RPMI7951 (cell line): ENCODE measurements around the gene DOCK10. TPM values are rescaled to one million over a fixed set of nuclear protein-coding genes. Genes with fewer than 3 reads are reported as not detected.

Source experiments
- DNase-seq: peaks from one replicate; pipeline ENCODE4 v3.0.0-alpha.2; 2012; ENCODE audit warnings: low read depth
- total RNA-seq: library from RNA; depleted of rRNA; stranded (reverse); fragments of >200 nt; shearing (Covaris generic); gene quantifications from 2 replicates; pipeline ENCODE4 v1.2.3, GENCODE V29; 2014

Gene DOCK10
- total RNA-seq, 1 experiment from 2014 or later, result 42.8 TPM

DNA sequence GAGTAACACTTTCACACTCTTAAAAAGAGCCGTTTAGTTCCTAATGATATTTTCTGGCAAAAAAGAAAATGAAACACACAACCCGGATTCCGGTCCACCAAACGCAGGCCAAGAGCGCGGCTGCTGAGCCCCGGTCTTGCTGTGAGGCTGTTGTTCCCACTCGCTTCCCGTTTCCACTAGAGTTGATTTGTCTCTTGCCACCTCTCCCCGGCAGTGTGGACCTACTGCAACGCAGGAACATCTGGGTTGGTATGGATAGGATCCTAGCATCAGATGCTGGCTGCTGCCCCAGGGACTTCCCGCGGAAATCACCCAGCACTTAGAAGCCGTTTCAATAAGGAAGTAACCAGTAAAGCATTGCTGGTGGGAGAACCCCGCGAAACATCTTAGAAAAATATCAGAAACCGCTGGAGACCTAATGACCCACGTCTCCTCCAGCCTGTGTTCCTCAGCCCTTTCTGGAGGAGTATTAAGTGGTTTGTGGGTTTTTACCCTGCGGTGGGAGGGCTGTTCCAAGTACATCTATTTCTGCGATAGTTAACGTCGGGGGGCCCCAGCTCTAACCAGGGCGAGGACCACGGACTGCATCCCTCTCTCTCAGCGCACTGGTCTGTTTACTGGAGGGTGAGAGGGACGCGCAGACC lies 939 bp downstream of the DOCK10 start:
- DNase-seq, result peak; percentile 80

DNA sequence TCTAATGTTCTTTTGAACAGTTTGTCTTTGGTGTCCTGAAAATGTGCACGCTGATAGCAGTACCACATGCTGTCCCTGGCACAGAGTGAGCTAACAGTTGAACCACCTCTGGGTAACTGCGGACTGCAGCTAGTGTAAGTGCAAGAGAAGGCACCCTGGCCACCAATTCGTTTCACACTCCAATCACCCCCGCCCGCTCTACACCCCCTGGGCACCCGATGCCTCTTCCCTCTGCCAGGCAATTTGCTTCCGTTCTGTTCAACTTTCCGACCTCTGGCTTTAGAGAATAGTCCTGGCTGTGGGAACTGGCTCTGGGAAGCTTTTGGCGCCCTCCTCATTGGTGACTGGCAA lies 1.4 kb downstream of the DOCK10 start:
- DNase-seq, result no peak

DNA sequence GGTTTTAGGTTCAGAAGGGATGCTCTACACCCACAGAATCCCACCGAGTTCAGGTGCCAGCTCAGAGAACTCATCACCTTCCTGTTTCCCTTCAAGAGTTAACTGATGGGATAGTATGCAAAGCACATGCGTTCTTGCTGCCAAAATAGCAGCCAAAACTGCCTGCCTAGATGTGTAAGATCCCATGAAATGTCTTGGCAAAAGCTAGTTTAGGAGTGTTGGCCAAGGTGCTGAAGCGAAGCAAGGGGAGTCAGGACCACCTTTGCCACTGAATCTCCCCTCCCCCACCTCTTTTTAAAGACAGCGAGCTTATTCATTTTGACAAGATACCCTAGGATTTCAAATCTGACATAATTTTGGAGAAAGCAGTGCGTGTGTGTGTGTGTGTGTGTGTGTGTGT lies 2.1 kb downstream of the DOCK10 start:
- DNase-seq, result peak; percentile 14

DNA sequence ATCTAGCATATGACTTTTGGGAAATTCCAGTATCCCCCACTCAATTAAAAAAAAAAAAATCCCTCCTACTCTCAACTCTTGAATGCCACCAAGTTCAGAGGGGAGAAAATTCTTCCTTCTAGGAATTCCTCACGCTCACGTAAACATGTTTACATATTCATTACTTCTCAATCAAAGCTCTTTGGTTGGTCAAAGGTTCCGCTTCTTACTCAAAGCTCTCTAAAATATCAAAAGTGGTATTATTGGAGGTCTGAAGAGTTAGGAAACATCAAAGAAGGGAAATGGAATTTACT lies 4.1 kb downstream of the DOCK10 start:
- DNase-seq, result no peak

DNA sequence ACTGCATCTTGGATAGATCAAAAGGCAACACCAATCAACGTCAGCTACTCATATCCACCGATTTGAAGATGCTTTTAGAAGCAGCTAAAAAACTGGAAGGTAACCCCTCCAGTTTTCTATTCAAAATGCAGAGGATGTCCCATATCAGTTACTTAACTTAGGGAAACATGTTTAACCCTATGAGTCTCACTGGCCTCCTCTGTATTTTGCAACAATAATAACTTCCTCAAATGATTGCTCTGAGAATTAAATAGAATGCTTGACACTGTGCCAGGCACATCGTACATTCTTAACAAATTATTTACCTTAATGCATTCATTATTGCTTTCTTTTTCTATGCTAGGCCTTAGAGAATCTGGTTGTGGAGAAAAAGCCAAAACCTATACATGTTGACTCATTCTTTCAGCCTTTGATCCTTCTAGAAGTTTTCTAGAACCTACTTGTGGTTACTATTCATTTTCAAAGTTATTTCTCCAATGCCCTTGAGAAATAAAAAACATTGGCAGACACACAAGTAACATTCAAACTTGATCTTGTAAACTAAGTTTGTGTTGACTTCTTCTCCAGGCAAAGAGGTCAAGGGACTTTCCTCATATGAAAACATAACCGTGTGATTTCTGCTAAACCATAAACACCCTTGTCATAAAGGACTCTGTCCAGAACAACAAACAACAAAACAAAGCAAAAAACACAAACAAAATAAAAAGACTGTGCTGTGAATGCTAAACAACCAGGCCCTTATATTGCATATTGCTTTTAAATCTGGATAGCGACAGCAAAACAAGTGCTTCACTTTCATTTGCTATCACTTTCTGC lies 4.6 kb downstream of the DOCK10 start:
- DNase-seq, result peak; percentile 66

DNA sequence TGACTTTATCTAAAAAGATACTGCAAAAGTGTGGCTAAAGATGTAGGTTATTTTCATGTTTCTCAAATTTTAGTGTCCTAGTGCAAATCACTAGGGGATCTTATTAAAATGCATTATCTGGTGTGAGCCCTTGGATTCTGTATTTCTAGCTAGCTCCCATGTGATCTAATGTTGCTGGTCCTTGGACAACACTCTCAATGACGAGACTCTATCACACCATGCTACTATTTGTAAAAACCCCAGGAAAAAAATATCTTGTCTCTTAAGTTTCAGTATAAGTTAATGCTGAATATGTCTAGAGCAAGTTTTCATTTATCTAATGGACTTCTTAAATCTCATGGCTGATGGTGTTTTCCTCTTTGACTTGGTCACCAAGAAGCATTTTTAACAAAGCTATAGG lies 5.8 kb downstream of the DOCK10 start:
- DNase-seq, result no peak

DNA sequence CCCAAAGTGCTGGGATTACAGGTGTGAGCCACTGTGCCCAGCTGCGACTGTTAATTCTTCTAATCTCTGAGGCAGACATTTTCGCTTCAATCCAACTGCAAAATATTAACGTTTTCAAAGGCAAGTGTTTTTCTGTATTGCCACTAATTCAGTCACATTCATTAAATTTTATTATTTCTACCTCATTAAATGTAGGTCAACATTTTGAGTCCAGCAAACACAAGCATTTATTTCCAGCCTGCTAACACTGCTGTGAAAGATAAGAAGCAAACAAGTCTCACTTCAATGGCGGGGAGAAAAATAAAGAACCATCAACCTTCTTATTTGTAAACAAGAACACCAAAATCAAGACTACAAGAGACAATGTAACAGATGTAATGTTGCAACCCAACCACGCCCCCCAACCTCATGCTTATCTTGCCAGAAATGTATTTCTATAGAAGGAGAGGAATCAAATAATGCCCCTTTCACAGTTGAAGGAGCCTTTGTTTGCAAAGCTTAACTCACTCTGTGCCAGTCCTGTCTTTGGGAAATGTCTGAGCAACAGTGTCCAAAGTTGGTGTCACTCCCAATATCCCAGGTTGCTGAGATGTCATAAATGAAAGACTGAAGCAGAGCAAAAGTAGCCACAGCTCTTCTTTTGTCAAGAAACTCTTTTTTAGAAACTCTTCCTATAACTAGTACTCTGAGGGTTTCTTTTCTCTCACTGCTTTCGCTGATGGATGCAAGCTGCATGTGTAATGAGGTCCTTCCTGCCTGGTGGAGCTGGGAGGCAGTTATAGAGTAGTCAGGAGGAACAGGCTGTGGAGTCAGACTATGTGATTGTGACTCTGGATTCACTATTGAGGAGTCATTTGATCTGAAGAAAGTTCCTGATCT lies 8.6 kb downstream of the DOCK10 start:
- DNase-seq, result no peak

DNA sequence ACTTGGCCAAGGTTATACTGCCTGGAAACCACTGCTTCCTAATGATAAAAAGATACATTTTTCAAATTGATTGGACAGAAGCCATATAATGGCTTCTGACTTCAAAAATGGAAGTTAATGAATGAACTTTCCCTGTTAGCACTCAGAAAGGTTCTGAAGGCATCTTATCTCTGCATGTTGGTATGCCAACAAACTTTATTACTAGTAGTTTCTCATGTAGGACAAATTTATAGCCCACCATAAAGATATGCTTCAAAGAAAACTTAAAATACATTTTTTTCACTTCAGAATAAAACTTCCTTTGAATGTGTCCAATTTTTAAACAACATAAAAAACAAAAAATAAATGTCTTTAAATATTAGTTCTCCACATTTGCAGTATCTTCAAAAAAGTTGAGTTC lies 10.0 kb downstream of the DOCK10 start:
- no peak for DNase-seq

DNA sequence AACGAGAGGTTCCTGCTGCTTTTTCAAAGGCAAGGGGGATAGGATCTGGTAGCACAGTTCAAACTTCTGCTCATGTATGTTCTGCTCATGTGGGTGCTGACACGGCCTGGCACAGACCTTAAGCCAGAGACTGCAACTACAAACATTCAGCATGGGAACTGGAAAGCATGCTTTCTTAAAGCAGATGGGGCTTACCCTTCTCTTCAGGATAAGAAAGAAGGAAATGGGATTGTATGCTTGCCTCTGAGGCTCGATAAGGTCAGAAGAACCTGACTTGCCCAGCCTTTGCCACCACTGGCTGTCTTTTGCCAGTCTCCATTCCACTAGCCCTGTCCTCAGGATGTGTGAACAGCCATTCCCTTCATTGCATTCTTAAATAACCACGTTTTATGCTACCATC lies 10.7 kb downstream of the DOCK10 start:
- no peak for DNase-seq

DNA sequence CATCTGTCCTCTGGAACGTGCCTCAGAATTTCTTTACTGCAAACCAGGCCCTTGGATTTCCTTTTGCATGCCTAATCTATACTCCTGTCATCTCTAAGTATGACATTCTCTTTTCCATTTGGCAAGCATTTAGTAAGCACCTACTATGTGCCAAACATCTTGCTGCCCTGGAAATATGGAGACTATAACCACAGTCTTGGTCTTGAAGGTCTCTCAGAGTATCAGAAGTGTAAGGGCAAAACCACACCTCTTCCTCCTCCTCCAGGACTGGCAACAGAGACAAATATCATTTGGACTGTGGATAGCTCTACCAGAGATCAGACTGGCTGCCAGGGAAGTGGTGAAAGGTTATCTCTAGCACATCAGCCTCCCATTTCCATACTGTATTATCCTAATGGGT lies 11.4 kb downstream of the DOCK10 start:
- no peak for DNase-seq

DNA sequence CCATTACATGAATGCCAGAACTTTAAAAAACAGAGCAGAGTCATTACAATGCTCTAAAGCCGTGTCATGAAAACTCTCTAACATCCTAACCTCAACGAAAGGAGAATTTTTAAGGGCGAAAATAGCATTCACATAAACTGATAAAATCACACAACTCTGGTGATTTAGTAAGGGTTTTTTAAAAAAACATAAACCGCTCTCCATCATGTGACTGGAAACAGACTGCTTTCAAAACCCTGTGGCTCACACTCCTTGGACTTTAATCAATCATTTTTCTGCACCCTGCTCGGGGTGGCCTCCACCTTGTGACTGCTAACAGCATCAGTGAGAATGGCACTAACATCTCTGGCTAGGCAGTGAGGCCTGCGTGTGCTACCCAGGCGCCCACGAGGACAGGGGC lies 12.1 kb downstream of the DOCK10 start:
- DNase-seq, result no peak

DNA sequence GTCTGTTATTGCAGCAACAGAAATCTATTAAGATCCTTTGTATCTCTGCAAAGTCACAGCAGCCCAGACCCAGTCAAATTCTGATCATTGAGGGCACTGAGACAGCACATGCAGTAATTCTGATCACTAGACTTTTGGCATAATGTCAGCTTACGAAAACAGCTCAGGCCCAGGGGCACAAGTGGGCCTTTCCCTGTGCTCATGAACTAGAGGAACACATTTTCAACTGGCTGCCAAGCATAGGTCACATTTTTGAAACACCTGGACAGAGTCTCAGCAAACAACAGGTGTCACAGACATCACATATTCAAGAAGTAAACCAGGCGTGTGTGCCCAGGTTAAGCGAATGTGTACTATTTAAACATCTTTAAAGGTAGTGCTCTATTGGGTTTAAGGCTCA lies 13.7 kb downstream of the DOCK10 start:
- DNase-seq, result no peak

DNA sequence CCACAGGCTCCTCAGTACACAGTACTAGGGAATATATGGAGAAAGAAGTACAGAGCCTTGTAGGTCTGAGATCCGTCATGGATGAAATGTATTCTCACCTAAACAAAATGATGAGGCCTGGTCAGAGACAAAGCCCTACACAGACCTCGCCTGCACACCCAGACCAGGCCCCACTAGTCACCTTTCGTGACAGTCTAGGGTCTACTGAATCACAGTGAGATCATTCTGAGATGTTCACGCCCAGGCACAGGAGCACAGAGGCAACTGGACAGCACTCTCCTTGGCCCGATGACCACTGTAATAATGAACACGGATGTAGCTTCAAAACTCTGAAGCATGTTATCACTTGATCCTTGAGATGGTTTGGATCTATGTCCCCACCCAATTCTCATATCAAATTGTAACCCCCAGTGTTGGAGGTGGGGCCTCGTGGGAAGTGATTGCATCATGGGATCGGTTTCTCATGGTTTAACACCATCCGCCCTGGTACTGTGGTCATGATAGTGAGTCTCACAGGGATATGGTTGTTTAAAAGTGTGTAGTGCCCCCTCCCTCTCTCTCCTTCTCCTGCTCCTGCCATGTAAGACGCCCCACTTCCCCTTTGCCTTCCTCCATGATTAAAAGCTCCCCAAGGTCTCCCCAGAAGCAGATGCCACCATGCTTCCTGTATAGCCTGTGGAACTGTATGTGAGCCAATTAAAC lies 15.1 kb downstream of the DOCK10 start:
- DNase-seq, result peak; percentile 67

DNA sequence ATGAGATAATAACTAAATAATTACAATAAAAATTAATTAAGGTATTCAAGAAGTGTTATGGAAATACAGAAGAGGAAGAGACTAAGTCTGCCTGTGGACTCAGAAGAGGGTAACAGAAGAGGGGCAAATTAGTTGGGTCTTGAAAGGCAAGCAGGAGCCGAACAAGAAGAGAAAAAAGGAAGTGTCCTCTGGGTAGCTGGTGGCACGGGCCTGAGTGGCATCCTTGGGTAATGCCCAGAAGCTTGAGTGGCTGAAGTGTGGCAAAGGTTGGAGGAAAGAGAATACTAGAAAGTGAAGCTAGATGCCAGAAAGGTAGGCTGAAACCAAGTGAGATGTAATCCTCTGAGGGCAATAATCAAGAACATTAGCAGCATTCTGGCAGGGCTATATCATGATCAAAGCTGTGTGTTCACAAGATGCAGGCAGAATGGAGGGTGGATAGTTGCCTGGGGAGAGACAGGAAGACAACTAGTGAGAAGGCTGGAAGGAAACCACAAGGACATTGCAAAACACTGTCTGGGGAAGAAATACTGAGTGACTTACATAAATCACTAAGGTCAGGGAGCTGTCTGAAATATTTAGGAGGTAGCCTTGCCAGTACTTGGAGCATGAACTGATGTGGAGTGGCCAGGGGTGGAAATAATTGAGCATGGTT lies 16.2 kb downstream of the DOCK10 start:
- DNase-seq, result peak; percentile 96

DNA sequence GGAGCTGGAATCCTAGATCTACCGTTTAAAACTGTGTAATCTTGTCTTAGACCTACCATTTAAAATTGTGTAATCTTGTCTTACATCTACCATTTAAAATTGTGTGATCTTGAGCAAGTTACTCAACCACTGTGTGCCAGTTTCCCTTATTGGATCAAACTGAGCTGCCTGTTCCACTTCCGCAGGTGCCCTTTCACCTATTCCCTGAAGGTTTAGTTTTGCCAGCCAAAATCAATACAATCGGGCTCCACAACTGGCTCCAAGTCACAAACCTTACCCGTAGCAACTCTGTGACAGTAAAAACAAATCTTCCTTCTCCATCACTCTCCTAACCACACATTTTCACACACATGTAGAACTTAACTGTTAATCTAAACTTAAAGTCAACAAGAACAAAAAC lies 20.1 kb downstream of the DOCK10 start:
- DNase-seq, result peak; percentile 24

DNA sequence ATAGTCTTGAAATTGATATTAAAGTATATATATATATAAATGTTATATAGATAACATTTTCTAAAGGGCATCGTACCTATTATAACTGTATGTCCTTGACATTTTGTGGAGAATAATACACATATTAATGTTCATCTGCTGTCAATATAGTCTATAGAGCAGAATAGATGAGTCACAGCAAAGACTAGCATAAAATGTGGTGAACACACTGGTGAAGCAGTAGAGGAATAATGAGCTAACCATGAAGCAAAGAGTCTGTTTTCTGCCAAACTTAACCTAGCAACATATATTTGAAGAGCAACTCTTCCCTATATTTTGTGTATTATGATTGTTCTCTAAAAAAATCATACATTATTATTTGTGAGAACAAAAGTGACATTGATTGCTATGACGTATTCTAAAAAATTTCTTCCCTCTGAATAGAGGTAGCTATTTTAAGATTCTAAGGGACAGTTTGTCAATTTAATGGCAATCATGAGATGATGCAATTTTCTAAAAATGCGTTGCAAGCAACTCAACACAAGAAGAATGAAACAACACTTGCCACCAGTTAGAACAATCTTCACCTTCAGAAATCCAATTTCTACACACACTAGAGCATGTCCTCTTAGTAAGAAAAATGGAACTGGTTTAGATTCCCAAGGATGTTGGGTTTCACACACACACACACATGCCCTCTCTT lies 22.0 kb downstream of the DOCK10 start:
- DNase-seq, result peak; percentile 29

DNA sequence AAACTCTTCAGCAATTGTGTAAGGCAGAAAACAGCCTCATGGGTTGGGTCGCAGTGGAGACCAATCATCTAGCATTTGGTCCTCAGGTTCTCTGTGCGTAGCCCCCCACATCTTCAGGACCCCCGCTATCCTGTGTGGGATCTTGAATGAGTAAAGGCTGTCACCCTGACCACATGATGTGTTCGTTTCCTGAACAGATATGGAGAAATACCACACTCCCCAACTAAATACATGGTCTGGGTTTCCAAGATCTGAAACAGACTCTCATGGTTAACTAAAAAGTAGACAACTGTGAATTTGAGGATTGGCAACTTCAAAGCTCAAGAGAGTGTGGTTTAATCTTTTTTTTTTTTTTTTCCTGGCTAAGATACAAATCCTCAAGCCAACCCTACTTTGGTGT lies 23.2 kb downstream of the DOCK10 start:
- DNase-seq, result no peak

DNA sequence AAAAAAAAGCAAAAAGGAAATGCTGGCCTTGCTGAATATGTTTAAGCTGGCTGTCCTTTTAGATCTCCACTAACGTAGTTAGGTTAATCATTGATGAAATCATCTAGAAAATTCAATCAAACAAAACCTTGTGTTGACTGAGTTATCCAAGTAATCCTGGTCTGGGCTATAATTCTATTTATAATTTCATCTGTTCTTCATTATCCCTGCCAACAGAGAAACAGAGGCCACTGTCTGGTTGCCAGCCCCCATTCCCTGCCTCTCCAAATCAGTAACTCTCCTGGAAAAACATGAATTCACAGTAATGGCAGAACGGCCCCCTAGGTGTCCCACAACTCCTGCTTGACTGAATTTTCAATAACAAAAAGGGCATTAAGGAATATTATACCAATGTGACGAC lies 24.6 kb downstream of the DOCK10 start:
- DNase-seq, result no peak

DNA sequence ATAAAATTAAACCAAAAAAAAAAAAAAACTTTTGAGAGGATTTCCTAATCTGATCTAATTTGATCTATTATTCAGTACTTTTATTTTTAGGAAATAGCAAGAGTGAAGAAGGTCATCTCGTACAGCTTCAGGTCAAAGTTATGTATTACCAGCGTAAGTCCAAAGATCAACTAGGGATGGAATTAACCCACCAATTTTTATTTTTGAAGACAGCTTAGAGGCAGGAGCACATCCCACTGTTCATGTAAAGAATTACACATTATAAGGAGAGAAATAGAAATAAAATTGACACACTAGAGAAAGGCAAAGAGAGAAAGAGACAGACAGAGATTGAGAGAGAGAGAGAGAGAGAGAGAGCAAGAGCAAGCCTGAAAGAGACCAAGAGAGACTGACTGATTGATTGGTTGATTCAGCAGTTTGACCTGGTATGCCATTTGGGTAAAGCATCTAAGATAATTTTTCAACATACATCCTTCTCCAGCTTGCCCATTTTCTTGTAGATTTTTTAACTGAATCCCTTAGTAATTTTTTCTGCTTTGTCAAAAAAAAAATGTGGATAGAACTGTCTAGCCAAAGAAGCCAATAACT lies 25.1 kb downstream of the DOCK10 start:
- no peak for DNase-seq

DNA sequence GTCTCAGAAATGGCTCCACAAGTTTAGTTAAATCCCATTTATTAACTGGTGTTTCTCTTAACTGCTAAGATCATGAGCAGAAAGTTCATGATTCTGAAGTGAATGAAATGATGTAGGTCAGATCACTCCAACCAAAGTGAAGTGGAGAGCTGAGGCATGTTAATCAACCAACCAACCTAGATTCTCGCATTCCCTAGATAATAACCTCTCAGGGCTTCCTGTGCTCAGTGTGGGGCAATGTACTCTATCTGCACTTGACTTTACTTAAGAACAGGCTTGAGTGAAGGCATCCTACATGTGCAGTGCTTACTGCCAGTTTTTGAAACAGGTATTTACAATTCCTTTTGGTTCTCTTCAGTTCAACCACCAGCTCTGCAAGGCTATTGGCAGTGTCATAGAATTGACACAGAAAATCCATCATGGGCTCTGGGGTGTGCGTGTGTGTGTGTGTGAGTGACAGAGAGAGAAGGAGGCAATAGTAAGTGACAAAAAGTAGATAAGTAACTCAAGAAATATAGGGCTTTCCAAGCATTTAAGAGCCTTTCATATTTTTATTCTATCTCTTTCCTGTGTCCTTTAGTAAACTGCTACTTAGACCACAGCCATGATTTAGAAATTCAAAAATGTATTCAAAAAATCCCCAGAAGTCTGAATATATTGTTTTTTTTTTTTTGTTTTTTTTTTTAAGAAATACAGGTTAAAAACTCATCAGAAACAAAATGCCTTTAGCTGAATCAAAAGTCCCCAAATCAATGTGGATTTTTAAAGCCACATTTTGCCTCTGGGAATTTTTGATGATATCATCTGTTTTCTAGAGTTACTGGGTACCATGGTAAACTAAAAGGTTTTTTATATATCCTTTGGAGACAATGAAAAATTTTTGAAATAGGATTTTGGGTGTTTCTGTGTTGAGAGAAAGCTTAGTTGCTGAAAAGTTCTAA lies 28.6 kb downstream of the DOCK10 start:
- peak; percentile 30 for DNase-seq
